Esophagus squamous epithelium (tissue), 5 donors: ENCODE results near the gene ZNF223. TPM values are rescaled to one million over a fixed set of nuclear protein-coding genes. Genes with fewer than 3 reads are reported as not detected.

Source experiments
- DNase-seq: peaks from one replicate; lab custom pipeline; 2025; lab: John Stamatoyannopoulos, UW
- H3K27ac ChIP-seq, 4 donors: fragments of 200-600 bp; sonication (generic); one replicate each; pipeline ENCODE4 v1.5.1; 2016 to 2019; ENCODE audit warnings: mild to moderate bottlenecking in 1 of 4
- H3K27me3 ChIP-seq, 4 donors: fragments of 200-600 bp; sonication (generic); 1 replicate in 3 of 4; 2 replicates in 1 of 4; pipeline versions ENCODE4 v1.5.1 to v1.6.0; 2017 to 2021; ENCODE audit warnings: antibody characterized with exemption in 1 of 4
- H3K36me3 ChIP-seq, 3 donors: fragments of 200-600 bp; sonication (generic); one replicate each; pipeline ENCODE4 v1.5.1; 2016 to 2019
- H3K4me1 ChIP-seq, 3 donors: fragments of 200-600 bp; sonication (generic); one replicate each; pipeline ENCODE4 v1.5.1; 2017 to 2019
- H3K4me3 ChIP-seq, 4 donors: fragments of 200-600 bp; sonication (generic); 1 replicate in 3 of 4; 2 replicates in 1 of 4; pipeline ENCODE4 v1.5.1; 2016 to 2019; ENCODE audit warnings: mild to moderate bottlenecking in 2 of 4, moderate library complexity in 1 of 4
- H3K9me3 ChIP-seq, 3 donors: fragments of 200-600 bp; sonication (generic); one replicate each; pipeline ENCODE4 v1.5.1; 2016 to 2019
- POLR2A ChIP-seq, 4 donors: fragments of 450-650 bp; IDR thresholded peaks; one replicate each; pipeline ENCODE4 v1.6.1; 2017; ENCODE audit warnings: antibody characterized with exemption in 4 of 4, mild to moderate bottlenecking in 4 of 4, moderate library complexity in 3 of 4
- WGBS, 2 donors: methylation state at CpG; one replicate each; pipeline ENCODE4 v1.1.5; 2018; 5-methylcytosine and 5-hydroxymethylcytosine counted together
- intact Hi-C: fragments of 100-400 bp; cut with DNase I; formaldehyde crosslinking; loops from one replicate; pipeline ENCODE4 v1.15.0; 2022
- total RNA-seq, 4 donors: library from RNA; depleted of rRNA; stranded (reverse); fragments of >200 nt; gene quantifications; one replicate each; pipeline ENCODE4 v1.1.0, GENCODE V29; 2016
- TF ChIP-seq, protein P1 (sequence below), 6 experiments: fragments of 450-650 bp in 4 of 6; fragments of 200-600 bp in 2 of 6; sonication (generic) in 2 of 6; IDR thresholded peaks; one replicate each; pipeline ENCODE4 v1.5.1; 2016 to 2019; ENCODE audit warnings: antibody characterized with exemption in 6 of 6, mild to moderate bottlenecking in 4 of 6, moderate library complexity in 4 of 6
- donor health status: DM: yes; HTN: yes; CAD: no.

The ZNF223 gene
- total RNA-seq, 4 donors from 2014 or later = 2.7 to 4.9 (median 3.5) TPM

DNA sequence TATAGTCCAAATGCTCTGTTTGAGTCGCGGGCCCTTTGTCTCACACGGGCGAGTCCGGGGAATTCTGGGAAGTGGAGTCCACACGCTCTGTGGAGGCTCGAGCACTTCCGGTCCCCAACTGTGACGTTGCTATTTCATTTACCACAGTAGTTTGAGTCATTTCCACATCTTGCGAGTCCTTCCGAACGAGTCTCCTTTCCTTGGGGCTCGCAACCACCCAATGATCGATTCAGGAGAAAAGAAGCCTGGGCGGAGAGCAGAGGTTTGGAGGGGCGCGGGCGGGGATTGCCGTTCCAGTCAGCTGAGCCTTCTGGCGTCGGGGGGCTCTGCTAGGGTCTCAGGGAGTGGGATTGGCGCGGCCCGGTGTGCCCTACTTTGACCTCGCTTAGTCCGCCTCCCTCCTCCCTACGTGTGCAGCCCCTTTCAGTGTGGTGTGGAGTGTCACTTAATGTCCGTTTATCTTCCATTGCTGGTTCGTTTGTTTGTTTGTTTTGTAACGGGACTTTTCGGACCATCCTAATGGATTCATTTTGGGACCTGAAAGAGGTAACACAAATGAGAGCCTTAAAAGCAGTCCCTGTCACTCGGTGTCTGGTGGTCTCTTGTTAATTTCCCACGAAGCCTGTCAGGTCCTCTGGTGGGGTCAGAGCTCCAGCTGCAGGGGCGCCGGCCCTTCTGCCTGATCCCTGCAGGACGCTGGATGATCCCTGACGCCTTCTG lies 26.5 kb upstream of the ZNF223 start, which contains the start of gene ZNF222:
TSS of gene ZNF222 (plus strand) at position 163 of the 720 bp plus-strand sequence. CDS start at position 221, 58 bp downstream.
- intact Hi-C loops = no loop called here
- Histone ChIP-seq H3K27ac (peak within 1 kb of the TSS in 3 of 4 donors; percentile 54 to 72 (median 68)), H3K9me3 (peaks cover 0 to 35% (median 20%) of the 10 kb centered on the region in 3 donors), H3K36me3 (peaks cover 8 to 38% (median 15%) of the 10 kb centered on the region in 3 donors), H3K27me3 (no peaks in the 10 kb centered on the region), H3K4me1 (peaks cover 0 to 13% (median 5%) of the 10 kb centered on the region in 3 donors), H3K4me3 (peak within 1 kb of the TSS; percentile 56 to 92 (median 62))
- TF ChIP-seq POLR2A (IDR thresholded peaks at IDR 0.05) = no peak
- TF ChIP-seq, protein P1, sequence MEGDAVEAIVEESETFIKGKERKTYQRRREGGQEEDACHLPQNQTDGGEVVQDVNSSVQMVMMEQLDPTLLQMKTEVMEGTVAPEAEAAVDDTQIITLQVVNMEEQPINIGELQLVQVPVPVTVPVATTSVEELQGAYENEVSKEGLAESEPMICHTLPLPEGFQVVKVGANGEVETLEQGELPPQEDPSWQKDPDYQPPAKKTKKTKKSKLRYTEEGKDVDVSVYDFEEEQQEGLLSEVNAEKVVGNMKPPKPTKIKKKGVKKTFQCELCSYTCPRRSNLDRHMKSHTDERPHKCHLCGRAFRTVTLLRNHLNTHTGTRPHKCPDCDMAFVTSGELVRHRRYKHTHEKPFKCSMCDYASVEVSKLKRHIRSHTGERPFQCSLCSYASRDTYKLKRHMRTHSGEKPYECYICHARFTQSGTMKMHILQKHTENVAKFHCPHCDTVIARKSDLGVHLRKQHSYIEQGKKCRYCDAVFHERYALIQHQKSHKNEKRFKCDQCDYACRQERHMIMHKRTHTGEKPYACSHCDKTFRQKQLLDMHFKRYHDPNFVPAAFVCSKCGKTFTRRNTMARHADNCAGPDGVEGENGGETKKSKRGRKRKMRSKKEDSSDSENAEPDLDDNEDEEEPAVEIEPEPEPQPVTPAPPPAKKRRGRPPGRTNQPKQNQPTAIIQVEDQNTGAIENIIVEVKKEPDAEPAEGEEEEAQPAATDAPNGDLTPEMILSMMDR (IDR thresholded peaks at IDR 0.05) = peak in 1 of 6 experiments; percentile 14
- peak; percentile 27 for DNase-seq
- WGBS, 2 donors = 1 to 7% methylated on average over 19 to 23 of the region's 37 CpGs

DNA sequence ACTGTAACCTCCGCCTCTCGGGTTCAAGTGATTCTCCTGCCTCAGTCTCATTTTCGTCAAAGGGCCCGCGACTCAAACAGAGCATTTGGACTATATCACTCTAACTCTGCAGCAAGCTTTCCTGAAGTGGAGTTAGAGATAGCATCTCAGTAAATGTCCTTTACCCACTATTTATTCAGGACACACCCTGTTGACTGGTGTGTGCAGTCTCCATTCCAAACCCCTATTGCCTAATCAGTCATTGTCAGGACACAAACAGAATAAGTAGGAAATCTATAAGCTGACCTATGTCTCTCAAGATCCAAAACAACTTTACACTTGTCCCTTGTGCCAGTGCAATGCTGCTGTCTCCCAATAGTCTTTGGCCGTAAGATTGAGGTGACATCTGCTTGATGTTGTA lies 25.2 kb upstream of the ZNF223 start:
- WGBS, 2 donors = 96 to 99% methylated on average over 5 to 6 of the region's 6 CpGs
- peaks cover 8 to 51% (median 17%) of the 10 kb centered on the region in 3 donors for H3K36me3 ChIP-seq

GRCh38 chr19:44032001-44032610 lies 19.7 kb upstream of the ZNF223 start:
- intact Hi-C loops = no loop called here
- WGBS, 2 donors = 80 to 81% methylated on average over 1 of the region's 1 CpG
- H3K36me3 ChIP-seq = peaks cover 12 to 58% (median 17%) of the 10 kb centered on the region in 3 donors

More for the DNA sequence above, 25.2 kb upstream of the ZNF223 start:
- Histone ChIP-seq H3K27me3 (no peaks in the 10 kb centered on the region), H3K9me3 (peaks cover 0 to 48% (median 31%) of the 10 kb centered on the region in 3 donors), H3K4me1 (peaks cover 0 to 13% (median 5%) of the 10 kb centered on the region in 3 donors), H3K4me3 (no peak overlapping the region), H3K27ac (no peak overlapping the region)
- no peak for DNase-seq
- no peak for TF ChIP-seq POLR2A (IDR thresholded peaks at IDR 0.05)
- TF ChIP-seq, protein P1 (IDR thresholded peaks at IDR 0.05) = no peak
- intact Hi-C loops = no loop called here

GRCh38 chr19:44042147-44042546 lies 9.7 kb upstream of the ZNF223 start:
- no peak for DNase-seq
- no peak overlapping the region for H3K4me3 ChIP-seq
- H3K27me3 ChIP-seq = peaks cover 0 to 21% (median 0%) of the 10 kb centered on the region in 4 donors
- TF ChIP-seq, protein P1 (IDR thresholded peaks at IDR 0.05) = no peak
- no peak for TF ChIP-seq POLR2A (IDR thresholded peaks at IDR 0.05)
- H3K36me3 ChIP-seq = no peaks in the 10 kb centered on the region
- intact Hi-C loops = no loop called here
- no peaks in the 10 kb centered on the region for H3K4me1 ChIP-seq
- H3K27ac ChIP-seq = no peak overlapping the region
- WGBS, 2 donors = 58 to 73% methylated on average over 2 of the region's 2 CpGs
- H3K9me3 ChIP-seq = peaks cover 0 to 24% (median 19%) of the 10 kb centered on the region in 3 donors

More at GRCh38 chr19:44032001-44032610, 19.7 kb upstream of the ZNF223 start:
- Histone ChIP-seq H3K4me3 (peak overlapping the region in 1 of 4 donors; percentile 6), H3K4me1 (no peaks in the 10 kb centered on the region), H3K27ac (no peak overlapping the region), H3K27me3 (no peaks in the 10 kb centered on the region), H3K9me3 (peaks cover 0 to 97% (median 76%) of the 10 kb centered on the region in 3 donors)
- TF ChIP-seq, protein P1 (IDR thresholded peaks at IDR 0.05) = no peak
- TF ChIP-seq POLR2A (IDR thresholded peaks at IDR 0.05) = no peak
- DNase-seq = no peak
